GM12878 (cell line): Measurements from ENCODE around the gene DBI. TPM values are rescaled to one million over a fixed set of nuclear protein-coding genes. Genes with fewer than 3 reads are reported as not detected.

Experiments used
- BCLAF1 ChIP-seq: fragments of 450-650 bp; IDR thresholded peaks from 2 replicates; pipeline ENCODE4 v1.6.1; 2017; ENCODE audit warnings: antibody characterized with exemption, mild to moderate bottlenecking, moderate library complexity
- CBX5 ChIP-seq: sonication (generic); IDR thresholded peaks from 2 replicates; pipeline ENCODE4 v1.6.1; 2016; ENCODE audit warnings: low read depth, moderate library complexity, mild to moderate bottlenecking, inconsistent platforms
- IRF5 ChIP-seq: fragments of 450-650 bp; IDR thresholded peaks from 2 replicates; pipeline ENCODE4 v1.6.1; 2017; ENCODE audit warnings: borderline replicate concordance
- POLR2AphosphoS2 ChIP-seq: IDR thresholded peaks from 2 replicates; pipeline ENCODE4 v1.6.1; 2011; ENCODE audit warnings: low read depth, mild to moderate bottlenecking, low read length, improper control_type of control experiment, moderate library complexity
- PRDM15 ChIP-seq: fragments of 450-650 bp; formaldehyde crosslinking; IDR thresholded peaks from 2 replicates; pipeline ENCODE4 v1.4.0; 2020; ENCODE audit warnings: mild to moderate bottlenecking, moderate library complexity
- SMAD1 ChIP-seq: fragments of 450-650 bp; IDR thresholded peaks from 2 replicates; pipeline ENCODE4 v1.6.1; 2018; ENCODE audit warnings: mild to moderate bottlenecking, low read depth; ENCODE audit not compliant: partially characterized antibody
- YY1 ChIP-seq: IDR thresholded peaks from 2 replicates; pipeline ENCODE4 v1.6.1; 2011; ENCODE audit warnings: low read depth, mild to moderate bottlenecking, low read length
- polyA plus RNA-seq, 11 experiments: library from polyadenylated mRNA; depleted of rRNA in 4 of 11; unstranded in 6 of 11; stranded (reverse) in 5 of 11; fragments of >200 nt; fragmentation: Nextera tagmentation in 4 of 11; fragmentation: Illumina TruSeq in 1 of 11; extraction: Ambion mirVana in 4 of 11; extraction: Trizol in 1 of 11; gene quantifications; 1 replicate in 1 of 11; 2 replicates in 10 of 11; pipeline versions ENCODE4 v1.2.1 to v1.2.3, GENCODE V29; 2011 to 2016; ENCODE audit warnings: inconsistent platforms in 2 of 11, missing spikeins in 2 of 11, low read depth in 1 of 11
- total RNA-seq, 4 experiments: library from RNA; depleted of rRNA in 3 of 4; stranded (reverse); fragments of >200 nt in 3 of 4; fragmentation: Illumina TruSeq in 1 of 4; extraction: Trizol in 1 of 4; gene quantifications; 2 replicates each; pipeline versions ENCODE4 v1.2.1 to v1.2.3, GENCODE V29; 2013 to 2021

Gene DBI
- total and polyA plus RNA-seq, 10 of the 15 experiments (the other 5 are each of a cell fraction or from before 2014, with no cell fraction given) = 248 to 2,567 (median 943) TPM

- no peak for TF ChIP-seq POLR2AphosphoS2
- no peak for TF ChIP-seq BCLAF1
- TF ChIP-seq IRF5 = no peak
- TF ChIP-seq SMAD1 = no peak
- TF ChIP-seq YY1 = no peak
- TF ChIP-seq CBX5 = no peak
- no peak for TF ChIP-seq PRDM15 (CRISPR knock-in tag)
Measured at GRCh38 chr2:119366161-119366648, 572 bp upstream of the DBI start (continued).
